NCI-H226 (cell line): Measurements from ENCODE around the gene AAR2.

ENCODE experiments used
- DNase-seq: peaks from one replicate; pipeline ENCODE4 v3.0.0-alpha.2; 2015

AAR2 gene

GRCh38 chr20:36281785-36282380, 45.6 kb downstream of the AAR2 start:
- DNase-seq, result no peak

GRCh38 chr20:36284751-36285150, 48.5 kb downstream of the AAR2 start:
- DNase-seq, result no peak

GRCh38 chr20:36285746-36286447, 49.6 kb downstream of the AAR2 start:
- no peak for DNase-seq

GRCh38 chr20:36297656-36298055, 61.4 kb downstream of the AAR2 start:
- no peak for DNase-seq

- DNase-seq, result no peak
Measured at GRCh38 chr20:36298061-36298460, 61.8 kb downstream of the AAR2 start.

- DNase-seq, result no peak
Measured at GRCh38 chr20:36298795-36299339, 62.6 kb downstream of the AAR2 start.

GRCh38 chr20:36299459-36299858, 63.2 kb downstream of the AAR2 start:
- no peak for DNase-seq

- no peak for DNase-seq
Measured at GRCh38 chr20:36301359-36302119, 65.3 kb downstream of the AAR2 start.

- no peak for DNase-seq
Measured at GRCh38 chr20:36303020-36303595, 66.8 kb downstream of the AAR2 start.

GRCh38 chr20:36303831-36304230, 67.6 kb downstream of the AAR2 start:
- DNase-seq, result no peak

GRCh38 chr20:36304786-36305495, 68.7 kb downstream of the AAR2 start:
- no peak for DNase-seq

GRCh38 chr20:36305602-36306551, 69.6 kb downstream of the AAR2 start, which contains the start of gene DLGAP4:
Gene DLGAP4, plus strand, starts transcription at chr20:36306339. Its CDS starts 125,379 bp downstream, at chr20:36431718.
- DNase-seq, result no peak
